ENCODE measurements around the gene HTR3C.
"Not testable (repeated sequence)": the region's sequence is repeated elsewhere in the genome, so short reads cannot be mapped to it uniquely, and the experiment has no call there.

HTR3C gene

GRCh38 chr3:184062637-184063036 is 9.8 kb downstream of the HTR3C start:
- H3K4me3 ChIP-seq (ENCODE audit: low read depth, low read length) = no peak overlapping the region
- no peak for TF ChIP-seq CTCF (IDR thresholded peaks at IDR 0.05; ENCODE audit: low read depth, low read length, missing control alignments)
- no peak for DNase-seq (ENCODE audit: low read depth)

- H3K4me3 ChIP-seq (ENCODE audit: low read depth, low read length) = no peak overlapping the region
- DNase-seq (ENCODE audit: low read depth) = no peak
Measured at GRCh38 chr3:184066211-184066610, 13.4 kb downstream of the HTR3C start.

GRCh38 chr3:184067573-184068055 is 14.8 kb downstream of the HTR3C start:
- no peak for TF ChIP-seq CTCF (IDR thresholded peaks at IDR 0.05; ENCODE audit: low read depth, low read length, missing control alignments)
- no peak for DNase-seq (ENCODE audit: low read depth)
- no peak overlapping the region for H3K4me3 ChIP-seq (ENCODE audit: low read depth, low read length)

More at GRCh38 chr3:184066211-184066610, 13.4 kb downstream of the HTR3C start:
- no peak for TF ChIP-seq CTCF (IDR thresholded peaks at IDR 0.05; ENCODE audit: low read depth, low read length, missing control alignments)

GRCh38 chr3:184068344-184068743 is 15.5 kb downstream of the HTR3C start:
- no peak overlapping the region for H3K4me3 ChIP-seq (ENCODE audit: low read depth, low read length)
- no peak for TF ChIP-seq CTCF (IDR thresholded peaks at IDR 0.05; ENCODE audit: low read depth, low read length, missing control alignments)
- no peak for DNase-seq (ENCODE audit: low read depth)

- not testable (repeated sequence) for H3K4me3 ChIP-seq (ENCODE audit: low read depth, low read length); DNase-seq (ENCODE audit: low read depth)
Measured at GRCh38 chr3:184071142-184071541, 18.3 kb downstream of the HTR3C start.

- TF ChIP-seq CTCF (IDR thresholded peaks at IDR 0.05; ENCODE audit: low read depth, low read length, missing control alignments) = no peak
- DNase-seq (ENCODE audit: low read depth) = no peak
- no peak overlapping the region for H3K4me3 ChIP-seq (ENCODE audit: low read depth, low read length)
Measured at GRCh38 chr3:184073621-184074020, 20.8 kb downstream of the HTR3C start.

- no peak overlapping the region for H3K4me3 ChIP-seq (ENCODE audit: low read depth, low read length)
- DNase-seq (ENCODE audit: low read depth) = no peak
- TF ChIP-seq CTCF (IDR thresholded peaks at IDR 0.05; ENCODE audit: low read depth, low read length, missing control alignments) = no peak
Measured at GRCh38 chr3:184075901-184076300, 23.1 kb downstream of the HTR3C start.
